ENCODE data around the gene DTX1. TPM values are rescaled to one million over a fixed set of nuclear protein-coding genes. Genes with fewer than 3 reads are reported as not detected.

Gene DTX1
- total RNA-seq, 1 donor from 2014 or later: 79.4 TPM

DNA sequence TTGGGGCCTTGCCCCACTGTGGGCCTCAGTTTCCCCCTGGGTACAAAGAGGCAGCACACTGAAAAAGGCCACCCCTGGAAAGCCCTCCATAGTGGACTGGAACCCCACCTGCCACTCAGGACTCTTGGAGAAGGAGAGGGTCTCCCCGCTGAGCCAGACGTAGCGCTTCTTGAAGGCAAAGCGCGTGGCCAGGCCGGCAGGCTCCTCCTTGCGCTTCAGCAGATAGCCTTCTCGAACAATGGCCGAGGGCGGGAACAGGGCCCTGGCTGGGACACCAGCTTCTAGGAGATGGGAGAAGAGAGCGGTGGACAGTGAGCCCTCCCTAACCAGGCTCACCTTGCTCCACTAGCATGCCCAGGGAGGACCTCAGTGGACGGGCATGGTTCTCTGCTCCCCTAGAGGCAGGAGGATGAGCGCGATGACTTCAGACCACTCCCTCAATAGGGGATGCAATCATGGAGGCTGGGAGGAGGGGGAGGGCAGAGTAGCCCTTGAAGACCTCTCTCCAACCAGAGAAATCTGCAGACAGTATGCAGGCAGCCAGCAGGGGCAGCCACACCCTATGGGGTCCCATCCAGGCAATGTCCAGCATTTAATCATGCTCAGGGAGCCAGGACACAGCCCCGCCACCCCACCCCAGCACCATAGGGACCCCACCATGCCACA is 49.2 kb downstream of the DTX1 start:
- Mint-ChIP-seq H3K27me3 (no peaks in the 10 kb centered on the region), H3K36me3 (ENCODE audit: low read depth) (no peaks in the 10 kb centered on the region), H3K4me1 (peaks cover 13% of the 10 kb centered on the region), H3K9me3 (no peaks in the 10 kb centered on the region), H3K4me3 (no peak overlapping the region), H3K27ac (no peak overlapping the region)
- DNase-seq (no peak), ATAC-seq (ENCODE audit: low read depth) (no peak)
- ChIA-PET POLR2A (no interaction called here), CTCF (no interaction called here)
- intact Hi-C loops (cut with micrococcal nuclease): no loop called here
- TF ChIP-seq, protein P1, sequence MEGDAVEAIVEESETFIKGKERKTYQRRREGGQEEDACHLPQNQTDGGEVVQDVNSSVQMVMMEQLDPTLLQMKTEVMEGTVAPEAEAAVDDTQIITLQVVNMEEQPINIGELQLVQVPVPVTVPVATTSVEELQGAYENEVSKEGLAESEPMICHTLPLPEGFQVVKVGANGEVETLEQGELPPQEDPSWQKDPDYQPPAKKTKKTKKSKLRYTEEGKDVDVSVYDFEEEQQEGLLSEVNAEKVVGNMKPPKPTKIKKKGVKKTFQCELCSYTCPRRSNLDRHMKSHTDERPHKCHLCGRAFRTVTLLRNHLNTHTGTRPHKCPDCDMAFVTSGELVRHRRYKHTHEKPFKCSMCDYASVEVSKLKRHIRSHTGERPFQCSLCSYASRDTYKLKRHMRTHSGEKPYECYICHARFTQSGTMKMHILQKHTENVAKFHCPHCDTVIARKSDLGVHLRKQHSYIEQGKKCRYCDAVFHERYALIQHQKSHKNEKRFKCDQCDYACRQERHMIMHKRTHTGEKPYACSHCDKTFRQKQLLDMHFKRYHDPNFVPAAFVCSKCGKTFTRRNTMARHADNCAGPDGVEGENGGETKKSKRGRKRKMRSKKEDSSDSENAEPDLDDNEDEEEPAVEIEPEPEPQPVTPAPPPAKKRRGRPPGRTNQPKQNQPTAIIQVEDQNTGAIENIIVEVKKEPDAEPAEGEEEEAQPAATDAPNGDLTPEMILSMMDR (IDR thresholded peaks at IDR 0.05): no peak

DNA sequence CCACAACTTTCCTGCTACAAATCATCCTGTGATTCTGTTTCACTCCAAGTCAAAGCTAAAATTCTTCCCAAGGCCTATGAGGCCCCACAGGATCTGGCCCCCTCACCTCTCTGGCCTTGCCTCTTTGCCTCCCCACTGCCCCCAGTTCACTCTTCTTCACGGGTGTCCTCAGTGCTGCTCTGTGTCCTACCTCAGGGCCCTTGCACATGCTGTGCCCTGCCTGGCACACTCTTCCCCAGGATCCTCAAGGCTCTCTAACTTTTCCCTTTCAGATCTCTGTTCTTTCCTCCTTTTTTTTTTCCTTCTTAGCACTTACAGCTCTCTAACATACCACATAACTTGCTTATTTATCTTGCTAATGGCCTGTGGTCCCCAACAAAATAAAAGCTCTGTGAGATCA is 49.8 kb downstream of the DTX1 start:
- Mint-ChIP-seq H3K9me3 (no peaks in the 10 kb centered on the region), H3K27ac (no peak overlapping the region), H3K27me3 (peaks cover 4% of the 10 kb centered on the region), H3K4me1 (peaks cover 13% of the 10 kb centered on the region), H3K36me3 (ENCODE audit: low read depth) (no peaks in the 10 kb centered on the region), H3K4me3 (no peak overlapping the region)
- ChIA-PET POLR2A (interaction anchor here (0.6 to 0.7 kb wide), 2 partner anchors 48 to 55 kb away, joined by 5 read pairs; no protein-coding TSS in a partner anchor), CTCF (no interaction called here)
- DNase-seq (no peak), ATAC-seq (ENCODE audit: low read depth) (no peak)
- intact Hi-C loops (cut with micrococcal nuclease): no loop called here
- TF ChIP-seq, protein P1 (IDR thresholded peaks at IDR 0.05): no peak

DNA sequence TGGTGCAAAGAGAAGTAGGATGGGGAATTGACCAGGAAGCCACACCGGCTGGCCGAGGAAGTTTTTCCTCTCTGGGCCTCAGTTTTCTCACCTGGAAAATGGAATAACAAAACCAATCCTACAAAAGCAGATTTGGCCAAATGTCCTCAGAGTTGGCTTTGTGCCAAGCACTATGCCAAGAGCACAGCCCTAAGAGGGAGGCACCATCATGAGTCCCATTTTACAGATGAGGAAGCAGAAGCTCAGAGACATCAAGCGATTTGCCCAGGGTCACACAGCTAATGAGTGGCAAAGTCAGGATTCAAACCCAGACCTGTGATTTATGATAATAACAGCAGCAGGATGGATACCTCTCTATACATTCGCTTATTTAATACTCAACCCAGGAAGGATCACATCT is 51.8 kb downstream of the DTX1 start:
- H3K4me1 Mint-ChIP-seq: peaks cover 13% of the 10 kb centered on the region
- ATAC-seq (ENCODE audit: low read depth) (no peak), DNase-seq (no peak)
- no peaks in the 10 kb centered on the region for H3K9me3 Mint-ChIP-seq
- H3K4me3 Mint-ChIP-seq: no peak overlapping the region
- TF ChIP-seq, protein P1 (IDR thresholded peaks at IDR 0.05): no peak
- intact Hi-C loops (cut with micrococcal nuclease): no loop called here
- no peaks in the 10 kb centered on the region for H3K36me3 Mint-ChIP-seq (ENCODE audit: low read depth)
- ChIA-PET POLR2A (interaction anchor here (0.6 kb wide), 1 partner anchor 29 kb away, joined by 9 read pairs; no protein-coding TSS in a partner anchor), CTCF (no interaction called here)
- no peak overlapping the region for H3K27ac Mint-ChIP-seq
- H3K27me3 Mint-ChIP-seq: peaks cover 6% of the 10 kb centered on the region

DNA sequence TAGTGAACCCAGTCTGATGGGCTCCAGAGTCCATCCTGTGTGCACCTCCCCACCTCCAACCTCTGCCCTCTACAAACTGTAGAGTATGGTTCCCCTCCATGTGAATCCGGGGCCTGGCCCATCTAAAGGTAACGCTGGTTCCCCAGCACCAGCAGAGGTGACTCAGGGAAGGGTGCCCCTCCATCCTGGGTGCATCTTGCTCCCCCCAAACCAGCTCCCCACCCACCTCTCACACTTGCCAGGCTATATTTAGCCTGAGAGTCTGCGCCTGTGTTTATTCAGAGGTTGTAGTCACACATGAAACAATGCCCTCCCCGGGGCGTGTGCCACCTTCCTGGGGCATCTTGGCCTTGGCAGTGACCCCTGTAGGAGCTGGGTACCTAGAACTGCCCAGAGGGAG is 52.8 kb downstream of the DTX1 start:
- ATAC-seq (ENCODE audit: low read depth) (no peak), DNase-seq (no peak)
- Mint-ChIP-seq H3K27ac (no peak overlapping the region), H3K4me3 (no peak overlapping the region), H3K4me1 (peaks cover 5% of the 10 kb centered on the region), H3K9me3 (no peaks in the 10 kb centered on the region), H3K27me3 (peaks cover 6% of the 10 kb centered on the region), H3K36me3 (ENCODE audit: low read depth) (no peaks in the 10 kb centered on the region)
- CTCF ChIA-PET: interaction anchor here (2.2 kb wide), 1 partner anchor 11 kb away, joined by 5 read pairs; no protein-coding TSS in a partner anchor
- TF ChIP-seq, protein P1 (IDR thresholded peaks at IDR 0.05): no peak
- intact Hi-C loops (cut with micrococcal nuclease): no loop called here
- POLR2A ChIA-PET: interaction anchor here (0.6 kb wide), 2 partner anchors 78 to 156 kb away, joined by 3 to 7 read pairs; no protein-coding TSS in a partner anchor

DNA sequence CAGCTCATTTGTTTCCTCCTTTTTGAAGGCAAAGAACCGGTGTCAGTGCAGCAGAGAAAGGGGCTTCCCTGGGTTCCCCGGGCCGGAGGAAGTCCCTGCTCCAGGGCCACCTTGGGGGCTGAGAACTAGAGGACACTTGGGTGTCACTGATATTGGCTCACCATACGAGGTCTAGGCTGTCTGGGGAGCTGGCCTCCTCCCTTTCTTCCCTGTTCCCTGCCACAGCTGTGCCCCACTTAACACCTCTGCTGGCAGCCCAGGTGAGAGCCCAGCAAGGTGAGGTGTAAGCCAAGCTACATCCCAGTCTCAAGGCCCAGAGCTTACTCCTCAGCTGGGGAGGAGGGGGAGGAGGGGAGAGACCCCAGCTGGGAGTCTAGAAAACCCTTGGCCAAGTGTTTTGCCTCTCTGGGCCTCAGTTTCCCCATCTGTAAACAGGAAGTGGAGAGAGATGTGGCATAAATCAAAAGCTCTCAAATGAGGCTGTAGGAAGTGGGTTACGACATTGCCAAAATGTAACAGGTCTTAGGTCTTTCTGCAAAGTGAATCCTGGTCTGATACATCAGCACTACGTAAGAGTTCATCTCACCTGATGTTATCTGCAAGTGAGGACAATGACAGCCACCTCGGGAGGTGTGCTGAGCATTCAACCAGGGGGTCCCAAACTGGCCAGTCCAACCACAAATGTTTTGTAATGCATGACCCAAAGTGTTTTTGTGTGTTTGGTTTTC is 53.5 kb downstream of the DTX1 start:
- Mint-ChIP-seq H3K9me3 (no peaks in the 10 kb centered on the region), H3K4me3 (no peak overlapping the region), H3K27me3 (peaks cover 6% of the 10 kb centered on the region), H3K4me1 (peaks cover 1% of the 10 kb centered on the region), H3K36me3 (ENCODE audit: low read depth) (no peaks in the 10 kb centered on the region), H3K27ac (no peak overlapping the region)
- CTCF ChIA-PET: interaction anchor here (2.2 kb wide), 1 partner anchor 12 kb away, joined by 5 read pairs; no protein-coding TSS in a partner anchor
- POLR2A ChIA-PET: interaction anchor here (0.6 kb wide), 1 partner anchor 77 kb away, joined by 7 read pairs; no protein-coding TSS in a partner anchor
- ATAC-seq (ENCODE audit: low read depth) (no peak), DNase-seq (no peak)
- intact Hi-C loops (cut with micrococcal nuclease): no loop called here
- TF ChIP-seq, protein P1 (IDR thresholded peaks at IDR 0.05): no peak

Measured in activated B cell treated with CpG ODN at 0.5 μM for 24 hours (primary cell).